Stimulated activated CD4-positive, alpha-beta T cell treated with anti-CD3 and anti-CD28 coated beads, TNF-alpha, amount 100 ng/mL, for 48 hours (primary cell): ENCODE measurements around the gene CRISP2.
"Not testable (repeated sequence)": the region's sequence is repeated elsewhere in the genome, so short reads cannot be mapped to it uniquely, and the experiment has no call there.

Experiments
- DNase-seq, 3 donors: peaks; one replicate each; pipeline ENCODE4 v3.0.0-alpha.2; 2020; ENCODE audit warnings: low read depth in 3 of 3

The CRISP2 gene, protein sequence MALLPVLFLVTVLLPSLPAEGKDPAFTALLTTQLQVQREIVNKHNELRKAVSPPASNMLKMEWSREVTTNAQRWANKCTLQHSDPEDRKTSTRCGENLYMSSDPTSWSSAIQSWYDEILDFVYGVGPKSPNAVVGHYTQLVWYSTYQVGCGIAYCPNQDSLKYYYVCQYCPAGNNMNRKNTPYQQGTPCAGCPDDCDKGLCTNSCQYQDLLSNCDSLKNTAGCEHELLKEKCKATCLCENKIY

DNA sequence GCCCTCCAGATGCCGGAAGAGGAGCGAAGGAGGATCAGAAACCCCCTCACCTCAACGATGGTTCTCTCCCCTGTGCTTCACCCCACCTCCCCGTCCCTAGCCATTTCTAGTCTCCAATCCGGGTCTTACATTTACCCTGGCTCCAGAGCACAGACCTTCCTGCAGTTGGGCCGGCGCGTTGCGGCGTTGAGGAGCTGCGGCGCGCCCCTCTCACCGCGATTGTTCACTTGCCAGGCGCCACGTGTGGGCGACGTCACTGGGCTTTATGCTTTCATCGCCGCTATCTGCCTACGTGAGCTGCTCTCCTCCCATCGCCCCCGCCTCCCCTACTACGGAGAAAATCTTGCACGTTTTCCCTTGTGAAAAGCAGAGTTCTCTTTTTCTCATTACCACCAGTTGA is at the start of gene CRISP2:
Gene CRISP2, minus strand, starts transcription at position 198 of the 400 bp plus-strand sequence. CDS start 4,347 bp downstream, outside the sequence.
- no peak for DNase-seq

DNA sequence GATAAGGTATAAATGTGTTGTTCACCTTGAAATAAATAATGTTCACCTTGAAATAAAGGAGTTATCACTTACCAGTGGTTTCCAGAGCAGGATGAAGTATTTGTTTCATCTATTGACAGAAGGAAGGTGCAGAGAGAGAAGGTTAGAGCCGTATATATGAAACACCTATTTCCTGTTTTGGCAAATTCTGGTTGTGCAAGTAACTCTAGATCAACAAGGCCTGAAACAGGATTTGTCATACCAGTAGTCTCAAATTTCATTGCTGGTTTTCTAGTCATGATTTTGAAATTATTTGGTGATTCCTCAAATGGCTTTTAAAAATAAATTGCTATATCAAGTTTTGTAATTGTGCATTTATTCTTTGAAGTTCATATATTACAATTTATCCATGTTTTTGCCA is 30.9 kb upstream of the CRISP2 start, which contains the start of gene CRISP3:
Gene CRISP3, minus strand, starts transcription at position 130 of the 400 bp plus-strand sequence. Its CDS starts 21 bp downstream, at position 109.
- no peak for DNase-seq

DNA sequence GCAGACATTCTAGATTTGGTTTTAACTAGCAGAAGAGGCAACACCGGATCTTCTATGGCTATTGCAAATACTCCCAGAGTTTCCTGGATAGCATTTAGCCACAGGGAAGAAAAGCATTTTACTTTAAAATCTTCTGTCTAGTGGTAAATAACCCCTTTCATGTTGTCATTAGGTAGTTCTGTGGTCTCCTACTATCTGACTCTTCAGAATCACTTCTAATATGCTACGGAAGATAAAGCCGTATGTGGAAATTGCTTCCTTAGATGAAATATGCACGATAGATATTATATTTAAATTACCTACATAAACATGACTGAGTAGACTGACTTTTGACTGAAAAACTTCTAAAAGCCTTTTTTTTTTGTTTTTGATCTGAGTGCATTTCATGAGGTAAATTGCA is 30.1 kb upstream of the CRISP2 start:
- no peak for DNase-seq

DNA sequence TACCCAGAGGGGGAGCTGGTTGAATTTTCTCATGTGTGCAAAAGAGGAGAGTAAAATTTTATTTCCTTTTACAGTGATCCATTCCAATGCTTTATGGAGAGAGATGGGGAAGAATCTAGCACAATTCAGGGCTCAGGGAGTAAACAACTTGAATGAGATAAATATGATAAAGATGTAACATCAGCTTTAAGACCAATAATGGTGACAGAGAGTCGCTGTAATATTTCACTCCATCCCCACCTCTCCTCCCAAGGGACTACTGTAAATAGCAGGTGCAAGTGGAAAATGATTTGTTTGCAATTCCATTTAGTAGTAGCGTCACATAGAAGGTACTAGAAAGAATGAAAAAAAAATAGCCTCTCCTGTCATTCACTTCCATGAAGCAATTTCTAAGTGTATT is 26.1 kb upstream of the CRISP2 start:
- no peak for DNase-seq

DNA sequence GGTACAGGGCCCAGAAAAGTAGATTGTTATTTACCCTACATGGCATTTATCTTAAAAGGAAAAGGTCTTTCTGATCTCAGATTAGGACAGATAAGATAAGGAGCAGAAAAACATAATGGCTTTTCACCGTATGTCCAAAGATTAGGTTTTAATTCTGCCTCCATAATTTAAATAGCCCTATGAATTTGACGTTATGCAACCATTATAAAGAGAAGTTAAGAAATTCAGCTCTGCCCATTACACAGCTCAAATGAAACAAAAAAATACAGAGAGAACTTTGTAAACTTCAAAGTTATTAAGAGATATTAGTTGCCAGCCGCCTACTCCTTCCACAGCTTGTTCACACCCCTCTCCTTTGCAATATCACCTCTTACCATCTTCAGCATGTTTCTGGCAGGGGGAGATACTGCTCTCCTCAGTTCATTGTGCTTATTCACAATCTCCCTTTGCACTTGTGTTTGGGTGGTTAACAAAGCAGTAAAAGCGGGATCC is 22.7 kb upstream of the CRISP2 start:
- DNase-seq = no peak

DNA sequence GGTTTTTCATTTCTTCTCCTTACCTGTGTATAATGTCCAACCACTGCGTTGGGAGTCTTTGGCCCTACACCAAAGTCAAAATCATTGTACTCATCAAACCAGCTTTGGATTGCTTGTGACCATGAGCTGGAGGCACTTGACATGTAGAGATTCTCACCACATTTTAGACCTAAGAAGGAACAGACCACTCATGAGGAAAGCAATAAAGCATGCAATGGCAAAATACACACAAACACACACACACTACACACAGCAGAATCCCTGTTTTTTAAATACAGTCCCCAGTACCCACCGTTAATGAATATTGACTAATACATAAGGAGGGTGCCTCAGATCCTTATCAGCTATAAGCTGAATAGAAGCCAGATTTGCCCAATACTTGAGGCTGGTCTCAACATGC is 20.3 kb upstream of the CRISP2 start:
- DNase-seq = no peak

DNA sequence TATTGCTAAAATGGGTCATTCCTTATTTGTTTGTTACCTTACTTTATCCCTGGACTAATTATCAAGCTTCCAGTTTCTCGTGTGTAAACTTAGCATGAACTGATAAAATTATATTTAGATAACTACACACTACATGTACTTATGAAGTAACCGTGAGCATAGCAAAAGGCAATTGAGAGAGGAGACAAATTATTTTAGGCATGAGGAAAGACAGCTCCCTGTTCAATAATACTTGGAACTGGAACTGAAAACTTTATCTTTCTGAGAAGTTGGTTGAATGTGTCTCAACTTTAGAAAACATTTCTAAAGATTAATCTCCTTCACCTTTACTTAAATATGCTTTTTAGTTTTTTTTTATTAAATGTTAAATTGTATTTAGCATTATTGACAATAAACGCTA is 19.4 kb upstream of the CRISP2 start:
- DNase-seq = no peak

DNA sequence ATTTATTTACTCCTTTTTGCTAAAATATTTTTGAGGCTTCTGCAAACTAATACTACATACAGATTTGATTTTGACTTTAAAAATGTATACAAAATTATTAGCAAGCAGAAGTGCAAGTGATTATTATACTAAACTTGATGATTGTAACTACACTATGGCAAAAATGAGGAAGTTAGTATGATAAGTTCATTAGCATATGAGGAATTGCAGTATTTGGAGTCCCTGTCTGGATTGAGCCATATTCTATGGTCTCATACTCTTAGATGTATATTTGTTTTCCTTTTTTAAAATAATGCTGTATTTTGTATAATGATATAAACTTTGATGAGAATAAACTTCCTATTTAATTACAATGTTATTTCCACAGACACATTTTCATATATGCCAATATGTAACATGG is 16.9 kb upstream of the CRISP2 start:
- DNase-seq = no peak

DNA sequence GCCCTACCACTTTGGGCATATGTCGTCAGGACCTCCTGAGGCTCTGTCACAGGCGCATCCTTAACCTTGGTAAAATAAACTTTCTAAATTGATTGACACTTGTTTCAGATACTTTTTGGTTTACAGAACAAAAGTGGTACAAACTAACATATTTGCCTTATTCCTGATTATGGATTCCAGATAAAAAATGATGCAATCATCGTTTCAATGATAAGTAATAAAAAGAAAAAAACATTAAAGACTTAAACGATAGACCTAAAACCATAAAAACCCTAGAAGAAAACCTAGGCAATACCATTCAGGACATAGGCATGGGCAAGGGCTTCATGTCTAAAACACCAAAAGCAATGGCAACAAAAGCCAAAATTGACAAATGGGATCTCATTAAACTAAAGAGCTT is 10.6 kb upstream of the CRISP2 start:
- not testable (repeated sequence) for DNase-seq

DNA sequence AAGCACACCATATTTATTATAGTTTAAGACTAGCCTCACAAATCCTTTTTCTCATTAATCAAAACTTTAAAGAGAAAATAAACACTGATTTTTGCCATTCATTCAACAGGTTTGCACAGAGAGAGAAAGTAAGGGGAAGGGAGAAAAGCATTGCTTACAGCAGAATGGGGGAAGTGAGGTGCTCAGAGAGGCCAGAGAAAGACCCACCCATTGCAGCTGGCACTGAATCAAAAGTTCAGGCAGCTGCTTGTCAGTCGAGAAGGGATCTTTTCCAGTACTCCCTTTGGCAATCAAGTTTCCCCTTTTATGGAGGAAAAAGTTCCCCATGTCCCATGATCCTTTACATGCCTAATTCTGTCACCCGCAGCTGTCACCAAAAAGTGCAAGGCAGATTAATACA is 8.0 kb upstream of the CRISP2 start:
- no peak for DNase-seq

DNA sequence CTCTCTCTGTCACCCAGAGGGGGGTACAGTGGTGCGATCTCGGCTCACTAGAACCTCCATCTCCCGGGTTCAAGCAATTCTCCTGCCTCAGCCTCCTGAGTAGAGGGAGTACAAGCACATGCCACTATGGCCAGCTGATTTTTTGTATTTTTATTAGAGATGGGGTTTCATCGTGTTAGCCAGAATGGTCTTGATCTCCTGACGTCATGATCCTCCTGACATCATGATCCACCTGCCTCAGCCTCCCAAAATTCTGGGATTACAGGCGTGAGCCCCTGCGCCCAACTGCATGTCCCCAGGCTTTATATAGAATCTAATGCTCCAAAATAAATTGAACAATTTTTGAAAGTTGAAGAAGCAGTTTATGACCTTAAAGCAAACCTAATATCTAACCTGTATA is 7.0 kb upstream of the CRISP2 start:
- no peak for DNase-seq

DNA sequence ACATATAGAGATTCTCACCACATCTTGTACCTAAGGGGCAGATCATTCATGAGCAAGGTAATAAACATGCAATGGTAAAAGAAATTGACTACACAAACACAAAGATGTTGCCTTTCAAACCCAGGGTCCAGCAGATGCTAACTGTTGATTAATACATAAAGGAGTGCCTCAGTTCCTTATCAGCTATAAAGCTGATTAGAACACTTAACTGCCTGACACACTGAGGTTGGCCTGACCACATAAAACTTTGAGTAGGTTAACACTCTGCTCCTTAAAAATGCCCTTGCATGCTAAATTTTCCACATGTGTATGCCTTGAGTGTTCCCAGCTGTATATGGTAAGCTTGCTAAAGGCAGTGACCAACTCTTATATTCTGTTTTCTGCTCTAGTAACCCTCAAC is 14.9 kb downstream of the CRISP2 start:
- no peak for DNase-seq

DNA sequence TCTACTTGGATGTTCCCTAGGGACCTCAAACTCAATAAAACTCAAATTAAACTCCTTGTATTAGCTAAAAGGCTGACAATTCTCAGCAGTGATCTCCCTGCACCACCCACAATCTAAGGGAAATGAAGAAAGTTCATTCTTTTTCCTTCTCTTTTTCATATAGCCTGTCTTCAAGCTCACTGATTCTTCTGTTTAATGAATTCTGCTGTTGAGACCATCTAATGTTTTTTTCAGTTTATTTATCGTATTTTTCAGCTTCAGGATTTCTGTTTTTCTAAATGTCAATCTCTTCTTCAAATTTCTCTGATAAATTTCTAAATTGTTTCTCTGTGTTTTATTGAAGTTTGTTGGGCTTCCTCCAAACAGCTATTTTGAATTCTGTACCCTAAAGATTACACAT is 19.8 kb downstream of the CRISP2 start:
- DNase-seq = no peak

DNA sequence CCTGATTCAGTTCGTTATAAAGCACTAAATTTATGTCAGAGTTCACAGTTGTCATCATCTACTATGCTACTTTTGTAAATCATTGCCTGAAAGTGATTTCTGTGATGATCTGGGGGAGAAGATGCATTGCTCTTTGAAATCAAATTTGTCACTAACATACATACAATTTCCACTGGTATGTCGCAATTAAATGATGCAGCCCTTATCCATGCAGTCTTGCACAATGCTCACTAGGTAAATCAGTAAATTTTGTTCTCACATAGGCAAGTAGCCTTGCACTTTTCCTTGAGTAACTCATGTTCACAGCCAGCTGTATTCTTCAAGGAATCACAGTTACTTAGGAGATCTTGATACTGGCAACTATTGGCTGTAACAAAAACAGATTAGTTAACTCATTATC is 20.8 kb downstream of the CRISP2 start:
- DNase-seq = no peak

DNA sequence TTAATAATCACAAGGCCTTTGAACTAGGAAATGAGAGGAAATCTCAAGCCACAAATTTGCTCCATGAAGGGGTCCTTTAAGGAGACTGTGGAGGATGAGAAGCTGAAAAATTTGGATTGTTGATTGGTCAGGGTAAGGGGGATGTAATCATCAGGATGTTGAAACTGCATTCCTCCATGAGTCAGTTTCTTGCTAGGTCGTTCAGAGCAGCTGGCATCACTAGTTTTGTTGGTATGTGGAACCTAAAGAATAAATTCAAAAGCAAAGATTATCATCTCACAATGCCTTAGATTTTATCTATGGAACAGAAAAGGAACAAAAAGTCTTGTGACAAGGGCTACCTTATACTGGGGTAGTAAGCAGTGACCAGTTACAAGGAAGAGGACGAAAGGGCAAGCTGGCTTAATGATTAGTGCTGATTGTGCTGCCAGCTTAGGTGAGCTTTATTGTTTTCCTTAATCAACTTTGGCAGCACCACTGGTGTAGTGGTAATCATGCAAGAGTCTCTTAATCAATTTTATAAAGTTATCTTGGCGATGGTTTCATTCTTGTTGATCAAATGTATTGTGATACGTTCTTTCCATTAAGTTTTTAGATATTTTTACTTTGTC is 36.6 kb downstream of the CRISP2 start:
- no peak for DNase-seq

DNA sequence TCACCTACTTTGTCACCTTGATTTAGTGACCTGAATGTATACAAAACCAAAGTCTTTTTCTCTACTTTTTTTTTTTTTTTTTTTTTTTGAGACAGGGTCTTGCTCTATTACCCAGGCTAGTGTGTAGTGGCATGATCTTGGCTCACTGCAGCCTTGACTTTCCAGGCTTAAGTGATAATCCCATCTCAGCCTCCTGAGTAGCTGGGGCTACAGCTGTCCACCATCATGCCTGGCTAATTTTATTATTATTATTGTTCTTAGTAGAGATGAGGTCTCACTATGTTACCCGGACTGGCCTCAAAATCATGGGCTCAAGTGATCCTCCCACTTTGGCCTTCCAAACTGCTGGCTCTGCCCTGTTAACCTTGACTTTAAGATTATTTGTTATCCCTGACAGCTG is 37.5 kb downstream of the CRISP2 start:
- no peak for DNase-seq

DNA sequence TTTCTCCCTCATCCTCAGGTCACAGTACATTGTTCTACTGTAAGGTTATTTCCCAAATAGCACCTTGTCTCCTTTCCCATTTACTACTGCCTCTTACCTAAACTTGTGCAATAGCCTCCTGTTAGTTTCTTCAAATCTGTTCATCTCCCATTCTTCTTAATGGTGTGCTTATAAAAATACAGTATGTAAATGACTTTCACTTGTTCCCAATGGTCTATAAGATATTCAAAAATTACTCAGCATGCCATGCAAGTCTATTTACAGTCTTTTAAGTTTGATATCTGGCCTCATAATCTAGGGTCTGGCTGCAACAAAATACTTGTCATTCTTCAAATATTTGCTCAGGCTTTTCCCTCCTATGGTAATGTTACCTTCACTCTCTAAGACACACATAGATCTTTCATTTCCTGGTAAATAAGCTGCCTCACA is 45.2 kb downstream of the CRISP2 start:
- DNase-seq = no peak

DNA sequence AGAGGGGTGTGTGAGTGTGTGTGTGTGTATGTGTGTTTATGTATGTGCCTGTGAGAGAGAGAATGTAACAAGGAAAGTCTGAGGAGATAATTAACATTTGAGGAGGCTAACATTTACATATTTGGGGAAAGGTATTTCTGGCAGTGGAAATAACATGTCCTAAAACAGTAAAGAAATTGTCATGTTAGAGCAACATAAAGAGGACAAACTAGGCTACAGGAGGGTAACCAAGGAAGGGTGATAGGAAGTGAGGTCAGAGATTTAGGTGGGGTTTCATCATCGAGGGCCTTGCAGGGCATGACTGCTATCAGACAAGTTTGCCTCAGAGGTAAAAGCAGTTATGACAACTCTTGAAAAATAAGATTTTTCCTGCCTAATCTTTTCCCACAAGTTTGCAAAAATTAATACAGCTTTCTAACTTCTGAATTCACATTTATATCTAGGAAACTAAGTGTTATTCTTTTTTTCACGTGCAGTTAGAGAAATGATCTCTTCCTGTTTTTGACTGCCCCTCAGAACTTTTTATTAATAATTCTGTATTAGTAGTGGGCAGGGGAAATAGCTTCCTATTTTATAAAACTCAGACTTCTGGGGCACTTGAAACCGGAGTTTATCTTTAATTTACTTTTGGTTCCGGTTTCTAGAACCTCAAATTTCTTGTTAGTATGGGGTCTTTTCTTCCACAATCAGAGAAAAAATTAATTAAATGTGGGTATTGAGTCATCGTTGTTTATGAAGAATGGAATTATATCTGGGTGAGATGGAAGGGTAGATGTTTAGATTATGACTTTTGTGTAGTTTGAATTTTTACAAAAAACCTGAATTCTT is 46.2 kb downstream of the CRISP2 start:
- no peak for DNase-seq

DNA sequence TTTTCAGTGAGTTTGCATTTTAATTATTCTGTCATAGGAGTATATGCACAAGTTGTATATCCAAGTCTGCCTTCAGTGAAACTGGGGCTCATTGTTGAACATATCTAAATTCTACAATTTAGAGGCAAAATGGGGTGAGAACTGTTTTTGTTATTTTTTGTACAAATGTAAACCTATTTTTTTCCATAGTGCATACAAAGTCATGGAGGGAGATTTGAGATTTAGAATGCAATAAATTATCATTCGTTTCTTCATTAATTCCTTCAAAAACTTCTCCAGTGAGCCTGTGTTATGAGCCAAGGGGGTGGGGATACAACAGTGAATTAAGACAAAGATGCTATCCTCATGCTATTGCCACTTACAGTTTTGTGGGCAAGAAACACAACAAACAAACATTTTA is 46.9 kb downstream of the CRISP2 start:
- no peak for DNase-seq

DNA sequence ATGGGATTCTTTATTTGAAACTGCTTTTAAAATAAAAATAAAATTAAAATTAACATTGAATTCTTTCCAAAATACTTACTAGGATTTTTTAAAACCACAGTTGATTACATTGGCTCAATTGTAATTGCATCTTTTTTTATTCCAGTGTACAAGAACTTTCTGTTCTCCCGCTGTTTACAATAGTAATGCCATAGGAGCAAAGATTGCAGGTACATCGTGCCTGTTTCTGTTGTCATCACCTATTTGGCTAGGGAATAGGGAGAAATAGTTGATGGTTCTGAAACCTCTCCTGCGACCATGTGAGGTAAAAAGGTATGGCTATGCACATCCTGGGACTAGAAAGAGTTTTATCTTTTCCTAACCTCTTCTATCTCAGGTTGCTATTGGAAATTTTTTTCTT is 48.5 kb downstream of the CRISP2 start:
- DNase-seq = no peak

DNA sequence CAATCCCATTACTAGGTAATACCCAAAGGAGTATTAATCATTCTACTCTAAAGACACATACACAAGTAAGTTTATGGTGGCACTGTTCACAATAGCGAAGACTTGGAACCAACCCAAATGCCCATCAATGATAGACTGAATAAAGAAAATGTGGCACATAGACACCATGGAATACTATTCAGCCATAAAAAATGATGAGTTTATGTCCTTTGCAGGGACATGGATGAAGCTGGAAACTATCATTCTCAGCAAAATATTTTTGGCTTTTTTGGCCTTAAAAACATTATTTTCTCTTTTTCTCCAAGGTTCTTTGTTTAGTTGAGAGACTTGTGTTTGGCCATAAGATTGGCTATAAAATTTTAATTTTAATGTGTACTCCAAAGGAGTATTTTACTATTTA is 49.3 kb downstream of the CRISP2 start:
- DNase-seq = not testable (repeated sequence)

DNA sequence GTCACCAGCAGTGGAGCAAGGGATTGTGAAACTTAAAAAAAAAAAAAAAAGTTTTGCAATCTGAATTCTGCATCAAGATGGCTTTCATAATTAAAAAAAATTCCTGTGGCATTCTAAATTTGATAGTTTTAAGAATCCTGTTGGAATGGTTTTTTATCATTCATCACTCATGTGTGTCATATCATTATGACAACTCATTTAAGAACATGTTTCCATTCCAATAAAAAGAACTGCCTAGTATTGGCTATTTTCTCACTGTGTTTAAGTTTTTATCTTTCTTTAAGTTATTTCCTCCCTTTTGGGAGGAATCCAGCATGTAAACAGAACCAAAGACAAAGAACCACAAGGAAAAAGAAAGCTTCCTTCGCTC is 50.5 kb downstream of the CRISP2 start:
- DNase-seq = no peak
